A673 (cell line): Measurements from ENCODE around the gene RPS26.

ENCODE experiments used
- CTCF ChIP-seq: fragments of 300-800, 200-600 bp; sonication (generic); conservative IDR thresholded peaks from 2 replicates; pipeline ENCODE4 v1.5.1; 2017; ENCODE audit warnings: low read depth, mild to moderate bottlenecking, antibody characterized with exemption, low read length, moderate library complexity, mixed read lengths
- EZH2 ChIP-seq: fragments of 200-600 bp; sonication (generic); IDR thresholded peaks from 2 replicates; pipeline ENCODE4 v1.6.1; 2017; ENCODE audit warnings: borderline replicate concordance, low read depth, mild to moderate bottlenecking, mixed read lengths, antibody characterized with exemption, low read length; ENCODE audit not compliant: poor library complexity, severe bottlenecking

DNA sequence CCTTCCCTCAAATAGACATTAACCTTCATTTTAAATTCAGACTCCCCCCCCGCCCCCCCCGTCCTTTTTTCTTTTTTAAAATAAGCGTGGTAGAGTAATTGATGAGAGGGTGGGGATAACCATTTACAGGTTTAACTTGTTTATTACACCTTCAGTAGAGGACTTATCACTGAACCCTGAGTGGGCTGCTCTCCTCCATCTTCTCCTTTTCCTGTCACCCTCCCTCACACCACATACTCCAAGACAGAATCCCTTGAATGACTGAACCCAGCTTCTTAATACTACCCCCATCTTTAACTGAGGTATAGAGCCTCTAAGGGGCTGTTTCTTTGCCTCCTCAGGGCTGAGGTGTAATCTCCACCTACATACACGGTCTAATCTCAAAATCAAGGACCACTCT is 24.5 kb upstream of the RPS26 start:
- TF ChIP-seq CTCF: no peak
- TF ChIP-seq EZH2: no peak
